Measurements from ENCODE around the gene S100A16.
"Not testable (repeated sequence)": the region's sequence is repeated elsewhere in the genome, so short reads cannot be mapped to it uniquely, and the experiment has no call there.

The S100A16 gene, protein sequence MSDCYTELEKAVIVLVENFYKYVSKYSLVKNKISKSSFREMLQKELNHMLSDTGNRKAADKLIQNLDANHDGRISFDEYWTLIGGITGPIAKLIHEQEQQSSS

DNA sequence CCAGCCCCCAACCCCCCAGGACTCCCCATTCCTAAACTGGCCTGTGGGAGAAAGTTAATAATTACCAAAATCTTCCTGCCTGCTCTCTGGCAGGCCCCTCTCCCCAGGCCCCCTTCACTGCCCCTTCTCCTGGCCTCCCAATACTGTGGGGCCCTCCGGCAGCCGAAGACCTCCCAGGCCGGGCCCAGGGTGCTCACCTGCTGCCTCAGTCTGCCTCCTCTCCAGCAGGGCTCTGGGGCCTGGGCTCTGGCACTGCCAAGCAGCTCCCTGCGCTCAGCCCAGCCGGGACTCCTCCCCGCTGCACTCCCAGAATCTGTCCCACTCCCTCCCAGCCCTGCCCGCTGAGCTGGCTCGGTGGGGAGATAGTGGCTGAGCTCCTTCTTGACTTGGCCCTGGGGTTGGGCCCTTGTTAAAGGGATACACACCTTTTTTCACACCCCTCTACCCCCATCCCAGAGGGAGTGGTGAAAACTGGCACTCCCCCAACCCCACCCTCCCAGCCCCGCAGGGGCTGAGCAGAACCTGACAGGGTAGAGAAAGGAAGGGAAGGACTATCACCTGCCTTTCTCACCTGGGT is at the start of gene S100A16:
TSS of gene S100A16 (minus strand) at position 383 of the 577 bp plus-strand sequence. CDS start 4,986 bp downstream, outside the sequence.
- peak; percentile 62 for DNase-seq (ENCODE audit: low read depth)

DNA sequence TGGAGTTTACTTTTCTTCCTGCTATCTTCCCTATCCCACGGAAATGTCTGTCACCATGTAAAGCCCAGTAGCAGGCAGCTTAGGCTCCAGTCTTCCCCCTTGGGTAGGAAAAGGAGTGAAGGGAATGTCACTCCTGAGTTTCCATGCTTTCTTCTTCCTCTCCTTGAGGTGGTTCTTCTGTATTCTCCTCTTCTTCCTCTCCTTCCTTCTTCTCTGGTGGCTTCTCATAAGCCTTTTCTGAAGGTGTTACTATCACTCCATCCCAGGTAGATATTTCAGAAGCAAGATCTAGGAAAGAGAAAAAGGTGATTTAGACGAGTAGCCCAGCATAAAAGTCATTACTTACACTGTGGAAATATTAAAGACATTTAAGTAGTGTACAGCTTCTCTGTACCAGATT is 49.3 kb upstream of the S100A16 start:
- no peak for DNase-seq (ENCODE audit: low read depth)

DNA sequence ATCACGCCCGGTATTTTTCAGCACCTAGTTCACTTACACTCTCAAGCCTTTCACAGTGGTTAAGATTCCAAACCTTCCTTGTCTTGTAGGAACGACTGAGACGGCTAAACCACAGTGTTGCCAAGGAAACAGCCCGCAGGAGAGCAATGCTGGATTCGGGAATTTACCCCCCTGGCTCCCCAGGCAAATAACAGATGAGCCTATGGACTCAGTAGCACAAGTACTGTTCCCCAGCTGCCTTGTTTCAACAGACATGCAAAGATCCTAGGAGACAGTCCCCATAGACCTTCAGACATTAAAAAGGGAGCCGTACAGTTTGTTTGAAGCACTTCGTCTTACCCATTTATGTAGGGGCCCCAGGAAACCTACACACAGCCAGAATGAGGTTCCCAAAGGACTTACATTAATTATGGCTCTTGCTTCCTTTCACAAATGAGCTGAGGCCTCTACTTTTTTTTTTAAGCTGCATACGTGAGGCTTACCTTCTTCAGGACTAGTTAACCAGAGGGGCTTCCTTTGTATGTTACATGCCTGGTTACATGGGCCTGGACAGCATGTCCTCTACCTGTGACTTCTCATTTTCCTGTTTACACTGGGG is 48.3 kb upstream of the S100A16 start:
- DNase-seq (ENCODE audit: low read depth) = no peak

DNA sequence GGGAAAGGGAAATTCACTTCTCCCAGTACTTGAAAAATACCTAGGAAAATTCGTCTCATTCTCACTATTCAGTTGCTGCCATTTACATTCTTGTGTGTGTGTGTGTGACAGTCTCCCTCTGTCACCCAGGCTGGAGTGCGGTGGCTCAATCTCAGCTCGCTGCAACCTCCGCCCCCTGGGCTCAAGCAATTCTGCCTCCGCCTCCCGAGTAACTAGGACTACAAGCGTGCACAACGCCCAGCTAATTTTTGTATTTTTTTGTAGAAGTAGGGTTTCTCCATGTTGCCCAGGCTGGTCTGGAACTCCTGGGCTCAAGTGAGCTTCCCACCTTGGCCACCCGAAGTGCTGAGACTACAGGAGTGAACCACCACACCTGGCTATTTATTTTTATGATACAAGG is 46.7 kb upstream of the S100A16 start:
- no peak for DNase-seq (ENCODE audit: low read depth)

DNA sequence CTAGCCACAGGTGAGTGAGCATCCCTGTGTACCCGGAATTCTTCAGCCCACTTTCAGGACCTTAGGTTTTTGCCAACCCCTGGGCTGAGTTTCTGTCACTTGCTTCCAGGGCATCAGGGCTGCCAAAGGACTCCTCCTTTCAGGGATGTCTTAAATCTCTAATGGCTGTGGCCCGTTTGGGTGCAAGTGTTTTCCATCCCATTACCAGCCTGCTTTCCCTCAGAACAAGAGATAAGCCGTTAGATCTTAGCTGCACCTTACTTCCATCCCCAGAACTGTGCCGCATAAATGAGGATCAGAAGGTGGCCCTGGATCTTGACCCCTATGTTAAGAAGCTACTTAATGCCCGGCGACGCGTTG is 46.2 kb upstream of the S100A16 start:
- DNase-seq (ENCODE audit: low read depth) = no peak

DNA sequence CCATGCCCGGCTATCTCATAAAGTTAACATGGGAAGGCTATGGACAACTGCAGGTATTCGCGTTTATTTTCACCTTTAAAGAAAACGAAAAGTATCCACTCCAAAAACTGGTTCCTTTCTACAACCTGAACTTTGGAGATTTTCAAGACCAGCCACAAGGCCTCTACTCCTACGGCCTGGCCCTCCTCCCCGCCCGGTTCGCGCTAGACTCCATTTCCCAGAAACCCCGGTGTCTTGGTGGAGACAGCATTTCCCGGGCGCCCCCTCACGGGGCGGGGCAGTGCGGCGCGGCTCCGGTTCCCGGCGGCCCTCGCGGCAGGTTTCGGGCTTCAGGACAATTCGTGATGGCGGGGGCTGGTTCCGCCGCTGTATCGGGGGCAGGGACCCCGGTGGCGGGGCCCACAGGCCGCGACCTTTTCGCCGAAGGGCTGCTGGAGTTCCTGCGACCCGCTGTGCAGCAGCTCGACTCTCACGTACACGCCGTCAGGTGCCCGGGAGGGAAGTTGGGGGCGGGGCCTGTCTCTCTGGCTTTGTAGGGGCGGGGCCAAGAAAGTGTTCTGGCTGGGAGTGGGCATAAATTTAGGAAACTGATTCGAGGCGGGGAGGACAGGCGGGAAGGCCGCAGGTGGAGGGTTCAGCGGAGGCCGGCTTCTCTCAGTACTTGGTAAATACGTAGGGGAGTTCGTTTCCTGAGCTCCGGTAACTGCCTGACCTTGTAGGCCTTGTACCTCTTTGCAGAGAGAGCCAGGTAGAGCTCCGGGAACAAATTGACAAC is 45.6 kb upstream of the S100A16 start, which contains the start of gene SNAPIN:
TSS of gene SNAPIN (plus strand) at position 304 of the 775 bp plus-strand sequence. CDS start at position 345, 41 bp downstream.
- DNase-seq (ENCODE audit: low read depth) = peak; percentile 88

DNA sequence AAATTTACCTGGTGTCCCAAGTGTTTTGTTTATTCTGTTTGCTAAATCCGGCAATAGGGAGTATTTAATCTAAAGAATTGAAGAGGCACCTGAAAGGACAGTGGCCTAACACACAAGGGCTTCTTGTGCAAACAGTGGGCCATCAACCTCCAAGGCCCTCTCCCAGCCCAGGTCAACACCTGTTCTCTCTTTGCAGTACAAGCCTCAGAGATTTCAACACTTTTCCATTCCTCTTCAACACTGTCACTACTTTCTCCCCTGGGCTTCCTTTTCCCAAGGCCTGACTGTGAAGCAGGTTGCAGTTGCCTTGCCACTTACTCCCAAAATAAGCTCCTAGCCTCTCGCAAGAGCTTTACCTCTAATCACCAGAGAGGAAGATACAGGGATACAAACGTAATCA is 42.4 kb upstream of the S100A16 start:
- no peak for DNase-seq (ENCODE audit: low read depth)

DNA sequence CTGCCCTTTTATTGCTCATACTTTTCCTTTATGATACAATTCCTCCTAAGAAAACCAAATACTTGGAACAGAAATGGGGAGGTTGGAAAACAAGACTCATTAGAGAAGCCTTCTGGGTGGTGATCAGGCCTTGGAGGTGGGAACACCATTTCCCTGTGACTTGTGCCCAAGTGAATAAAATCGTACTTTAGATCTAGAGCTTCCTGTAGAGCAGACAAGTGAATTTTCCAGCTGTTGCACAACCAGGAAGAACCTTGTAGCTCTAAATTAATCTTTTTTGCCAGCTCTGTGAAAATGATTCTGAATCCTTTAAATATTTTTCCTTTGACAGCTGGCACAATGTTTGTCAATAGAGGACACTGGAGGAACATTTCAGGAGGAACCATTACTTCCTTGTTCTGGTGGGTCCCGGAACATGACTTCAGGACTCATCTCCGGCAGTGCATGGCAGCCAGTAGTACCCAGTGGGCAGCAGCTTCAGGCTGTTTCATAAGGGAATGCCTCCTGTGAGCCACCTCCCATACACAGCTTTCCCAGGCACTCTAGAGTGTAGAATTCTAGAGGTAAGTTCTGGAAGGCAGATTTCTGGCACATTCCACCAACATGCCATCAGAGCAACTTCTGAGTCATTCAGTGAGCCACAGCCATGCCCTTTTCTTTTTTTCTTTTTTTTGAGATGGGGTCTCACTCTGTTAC is 40.0 kb upstream of the S100A16 start:
- DNase-seq (ENCODE audit: low read depth) = no peak

DNA sequence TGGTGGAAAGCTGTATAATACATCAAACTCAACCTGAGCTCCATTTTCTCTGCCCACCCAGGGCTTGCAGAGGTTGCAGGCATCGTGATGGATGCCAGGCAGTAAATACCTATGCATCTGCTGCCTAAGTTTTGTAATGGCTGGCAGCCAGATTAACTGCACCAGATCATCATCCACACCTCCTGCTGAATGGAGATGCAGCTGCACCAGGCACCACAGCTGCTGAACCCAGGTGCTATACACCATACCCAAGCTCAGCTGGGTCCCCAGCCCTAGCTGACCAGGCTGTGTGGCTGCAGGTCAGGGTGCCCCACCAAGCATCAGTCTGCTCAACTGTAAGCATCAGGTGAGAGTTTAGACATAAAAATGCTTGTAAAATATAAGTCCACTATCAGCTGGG is 38.8 kb upstream of the S100A16 start:
- DNase-seq (ENCODE audit: low read depth) = no peak

DNA sequence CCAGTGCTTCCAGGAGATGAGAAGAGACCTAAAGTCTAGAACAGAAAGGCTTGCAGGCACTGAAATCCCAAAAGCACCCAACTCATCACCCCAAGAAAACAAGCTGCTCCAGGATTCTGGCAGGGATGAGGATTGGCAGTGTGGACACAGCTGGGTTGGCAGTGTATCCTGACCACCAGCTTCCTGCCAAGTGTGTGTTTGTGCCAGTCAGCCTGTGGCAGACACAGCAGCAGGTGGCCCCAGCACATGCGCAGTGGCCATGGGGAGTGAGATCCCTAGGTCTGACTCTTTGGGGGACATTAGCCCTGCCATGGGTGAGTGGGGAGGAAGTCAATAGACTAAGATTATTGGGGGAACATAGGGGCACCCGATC is 36.9 kb upstream of the S100A16 start:
- no peak for DNase-seq (ENCODE audit: low read depth)

DNA sequence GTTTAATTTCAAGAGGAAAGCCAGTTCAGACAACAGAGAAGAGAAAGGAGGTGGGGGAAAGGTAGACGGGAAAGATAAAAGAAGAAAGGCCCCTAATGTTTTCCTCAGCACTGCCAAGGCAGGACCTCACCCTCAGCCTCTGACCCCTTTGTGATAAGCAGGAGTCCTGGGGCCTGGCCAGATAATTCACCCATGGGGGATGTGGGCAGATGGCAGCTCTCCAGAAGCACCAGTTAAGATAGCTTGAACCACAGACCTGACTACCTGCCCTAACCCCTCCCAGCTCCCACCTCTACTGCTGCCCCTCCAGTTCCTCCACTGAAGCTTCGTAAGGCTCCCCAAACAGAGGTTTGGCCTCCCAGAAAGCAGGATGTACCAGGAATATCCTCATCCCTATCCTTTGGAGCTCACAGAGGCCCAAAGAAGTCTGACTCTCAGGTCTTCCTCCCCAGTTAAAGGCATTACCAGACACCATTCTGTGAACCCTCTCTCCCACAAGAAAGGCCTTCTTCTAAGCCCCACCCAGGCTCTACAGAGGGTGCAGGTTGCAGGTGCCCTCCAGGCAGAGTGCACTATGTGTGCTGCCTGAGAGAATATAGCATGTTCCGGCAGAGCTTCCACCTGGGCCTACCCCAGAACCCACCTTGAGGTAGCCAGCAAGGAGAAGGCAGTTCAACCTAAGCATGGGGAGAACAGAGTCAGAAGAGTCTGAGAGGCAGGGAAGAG is 36.4 kb upstream of the S100A16 start:
- no peak for DNase-seq (ENCODE audit: low read depth)

DNA sequence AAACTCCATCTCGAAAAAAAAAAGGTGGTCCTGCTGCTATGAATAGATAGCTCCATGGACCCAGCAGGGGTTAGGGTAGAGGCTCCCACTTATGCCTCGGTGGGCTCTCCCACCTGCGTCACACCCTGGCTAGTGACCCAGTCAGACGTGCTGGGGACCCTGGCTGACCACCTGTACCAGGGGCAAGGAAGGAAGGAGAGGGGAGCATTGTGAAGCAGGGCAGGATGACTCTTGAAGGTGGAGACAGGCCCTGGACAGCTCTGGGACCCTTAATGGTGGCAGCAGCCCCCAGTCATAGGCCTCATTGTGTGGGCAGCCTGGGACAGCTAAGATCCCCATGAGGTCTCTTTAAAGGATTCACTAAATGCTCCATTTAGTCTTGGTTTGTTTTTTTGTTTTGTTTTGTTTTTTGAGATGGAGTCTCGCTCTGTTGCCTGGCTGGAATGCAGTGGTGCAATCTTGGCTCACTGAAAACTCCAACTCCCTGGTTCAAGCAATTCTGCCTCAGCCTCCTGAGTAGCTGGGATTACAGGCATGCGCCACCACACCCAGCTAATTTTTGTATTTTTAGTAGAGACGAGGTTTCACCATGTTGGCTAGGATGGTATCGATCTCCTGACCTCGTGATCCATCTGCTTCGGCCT is 35.2 kb upstream of the S100A16 start:
- no peak for DNase-seq (ENCODE audit: low read depth)

DNA sequence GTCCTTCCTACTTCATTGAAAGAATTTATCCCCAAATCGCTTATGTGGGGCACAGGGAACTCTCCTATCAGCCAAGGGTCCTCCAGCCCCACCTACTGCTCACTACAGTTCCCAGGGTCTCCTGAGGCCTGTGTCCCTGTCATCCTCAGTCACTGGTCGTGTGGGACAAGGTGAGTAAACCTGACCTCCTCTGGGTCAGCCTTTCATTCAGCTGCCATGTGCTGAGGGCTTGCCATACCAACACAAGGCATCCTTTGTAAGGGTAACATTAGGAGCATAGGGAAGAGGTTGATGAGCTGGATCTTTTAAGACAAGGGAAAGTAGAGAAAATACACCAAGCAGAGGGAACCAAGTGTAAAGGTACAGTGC is 34.4 kb upstream of the S100A16 start:
- no peak for DNase-seq (ENCODE audit: low read depth)

DNA sequence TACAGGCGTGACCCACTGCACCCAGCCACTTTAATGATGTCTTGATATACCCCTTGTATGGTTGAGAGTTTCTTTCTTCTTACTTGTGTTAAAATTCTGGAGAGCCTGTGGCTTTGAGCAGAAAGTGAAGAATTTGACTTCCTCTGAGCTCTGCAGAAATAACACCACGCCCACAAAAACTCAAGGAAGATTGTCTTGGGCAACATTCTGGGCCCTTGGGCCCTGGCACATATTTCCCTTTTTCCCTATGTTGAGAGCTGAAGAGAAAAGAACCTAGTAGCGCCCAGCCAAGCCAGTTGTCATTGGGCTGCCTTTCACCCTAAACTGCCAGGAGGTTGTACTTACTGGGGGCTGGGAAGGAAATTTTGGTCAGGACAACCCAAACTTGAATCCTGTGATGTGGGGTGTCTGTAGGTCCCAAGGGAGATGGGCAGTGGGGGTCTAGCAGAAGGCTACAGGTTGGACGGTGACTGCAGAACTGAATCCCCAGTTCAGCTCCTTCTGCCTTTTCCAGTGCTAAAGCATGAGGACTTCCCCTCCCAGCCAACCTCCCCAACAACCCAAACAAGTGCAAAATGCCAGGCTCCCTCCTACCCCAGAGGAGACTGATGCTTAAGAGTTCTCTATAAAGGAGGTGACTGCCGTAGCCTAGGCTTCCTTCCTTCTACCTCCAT is 33.9 kb upstream of the S100A16 start:
- no peak for DNase-seq (ENCODE audit: low read depth)

DNA sequence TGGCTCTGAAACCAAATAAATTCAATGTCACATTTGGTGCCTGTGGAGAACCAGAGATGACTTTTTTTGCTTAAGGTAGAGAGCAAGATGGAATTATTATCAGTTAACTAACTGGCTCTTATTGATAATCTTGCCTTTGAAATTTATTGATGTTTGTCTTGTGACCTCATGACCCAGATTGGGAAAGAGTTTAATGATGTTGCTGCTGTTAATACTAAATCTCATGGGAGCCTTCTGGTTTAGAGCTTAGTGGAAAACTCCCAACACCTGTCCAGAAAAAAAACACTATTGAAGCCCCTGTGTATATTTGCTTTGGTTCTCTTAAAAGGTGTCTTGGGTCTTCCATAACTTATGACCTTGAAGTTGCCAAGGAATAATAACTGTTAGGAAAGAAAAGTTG is 30.9 kb upstream of the S100A16 start:
- no peak for DNase-seq (ENCODE audit: low read depth)

DNA sequence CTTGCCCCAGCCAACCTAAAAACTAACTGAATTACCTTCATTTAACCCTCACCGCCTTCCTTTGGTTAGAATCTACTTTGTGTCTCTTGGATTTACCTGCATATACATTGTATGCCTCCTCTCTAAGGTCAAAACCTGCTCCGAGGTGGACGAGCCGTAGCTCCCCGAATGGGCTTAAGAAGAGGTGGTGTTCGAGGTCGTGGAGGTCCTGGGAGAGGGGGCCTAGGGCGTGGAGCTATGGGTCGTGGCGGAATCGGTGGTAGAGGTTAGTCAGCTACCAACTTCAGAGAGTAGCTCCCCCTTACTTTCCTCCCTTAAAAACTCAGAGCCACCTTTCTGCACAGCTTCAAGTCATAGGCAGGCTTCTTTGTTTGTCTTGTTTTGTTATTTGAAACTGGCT is 30.2 kb upstream of the S100A16 start:
- DNase-seq (ENCODE audit: low read depth) = no peak

DNA sequence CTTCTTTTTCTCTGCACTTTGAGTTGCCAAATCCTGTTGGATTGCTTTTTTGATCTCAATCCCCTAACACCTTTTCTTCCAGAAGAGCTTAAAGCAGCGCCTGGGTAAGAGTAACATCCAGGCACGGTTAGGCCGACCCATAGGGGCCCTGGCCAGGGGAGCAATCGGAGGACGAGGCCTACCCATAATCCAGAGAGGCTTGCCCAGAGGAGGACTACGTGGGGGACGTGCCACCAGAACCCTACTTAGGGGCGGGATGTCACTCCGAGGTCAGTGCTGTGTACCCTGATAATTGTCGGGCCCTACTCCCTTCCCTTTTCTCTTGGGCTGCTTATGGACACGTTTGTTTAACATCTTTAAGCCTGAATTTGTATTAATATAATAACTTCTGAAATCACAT is 29.2 kb upstream of the S100A16 start:
- no peak for DNase-seq (ENCODE audit: low read depth)

DNA sequence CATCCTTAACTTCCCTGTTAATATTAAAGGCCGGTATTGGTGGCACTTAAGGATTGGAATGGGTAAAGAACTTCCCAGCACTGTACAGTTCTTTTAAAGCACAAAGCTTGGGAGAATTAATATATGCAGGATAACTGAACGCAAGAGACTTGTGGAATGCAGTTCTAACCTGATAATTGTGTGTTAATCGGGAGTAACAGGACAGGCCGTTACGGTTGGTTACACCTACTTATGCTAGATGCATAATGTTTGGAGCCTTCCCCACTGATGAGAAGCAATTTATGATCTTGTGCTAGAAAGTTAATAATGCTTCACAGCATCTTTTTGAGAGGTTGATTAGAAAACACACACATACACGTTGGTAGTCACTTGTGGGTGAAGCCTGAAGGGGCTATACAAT is 27.9 kb upstream of the S100A16 start:
- DNase-seq (ENCODE audit: low read depth) = no peak

DNA sequence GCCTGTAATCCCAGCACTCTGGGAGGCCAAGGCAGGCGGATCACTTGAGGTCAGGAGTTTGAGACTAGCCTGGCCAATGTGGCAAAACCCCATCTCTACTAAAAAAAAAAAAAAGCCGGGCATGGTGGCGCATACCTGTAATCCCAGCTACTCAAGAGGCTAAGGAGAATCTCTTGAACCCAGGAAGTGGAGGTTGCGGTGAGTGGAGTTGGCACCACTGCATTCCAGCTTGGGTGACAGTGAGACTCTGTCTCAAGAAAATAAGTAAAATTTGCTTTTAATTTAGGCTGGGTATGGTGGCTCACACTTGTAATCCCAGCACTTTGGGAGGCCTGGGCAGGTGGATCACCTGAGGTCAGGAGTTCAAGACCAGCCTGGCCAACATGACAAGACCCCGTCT is 27.3 kb upstream of the S100A16 start:
- not testable (repeated sequence) for DNase-seq (ENCODE audit: low read depth)

DNA sequence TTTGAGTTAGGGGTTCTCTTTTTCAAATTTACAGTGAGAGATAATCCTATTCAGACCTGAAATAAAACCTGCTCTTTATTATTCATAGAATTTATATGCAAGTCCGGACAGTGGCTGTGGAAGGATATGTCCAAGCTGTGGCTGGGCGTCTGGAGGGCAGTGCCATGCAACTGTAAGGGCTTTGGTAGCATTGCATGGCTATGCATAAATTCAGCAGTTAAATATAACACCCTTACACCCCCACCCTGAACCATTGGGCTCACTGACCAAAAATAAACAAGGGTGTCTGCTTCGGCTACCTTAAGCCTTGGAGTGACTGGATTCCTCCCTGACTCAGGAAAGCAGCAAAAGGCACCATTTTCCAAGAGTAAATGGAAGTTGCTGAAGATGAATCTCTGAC is 26.3 kb upstream of the S100A16 start:
- no peak for DNase-seq (ENCODE audit: low read depth)

DNA sequence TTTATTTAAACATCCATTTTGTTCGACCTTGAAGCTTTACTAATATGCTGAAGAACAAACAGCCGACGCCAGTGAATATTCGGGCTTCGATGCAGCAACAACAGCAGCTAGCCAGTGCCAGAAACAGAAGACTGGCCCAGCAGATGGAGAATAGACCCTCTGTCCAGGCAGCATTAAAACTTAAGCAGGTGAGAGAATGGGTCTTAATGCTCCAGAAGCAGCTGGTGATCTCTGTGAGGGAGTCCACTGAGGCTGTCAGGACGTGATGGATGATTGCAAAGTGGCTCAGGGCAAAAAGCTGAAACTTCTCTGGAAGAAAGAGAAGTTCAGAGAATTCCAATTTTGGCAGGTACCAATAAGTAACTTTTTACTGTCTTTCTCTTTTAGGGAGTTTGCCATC is 25.3 kb upstream of the S100A16 start:
- DNase-seq (ENCODE audit: low read depth) = no peak
